GM12878 (cell line): ENCODE data around the gene MYCBPAP. TPM values are rescaled to one million over a fixed set of nuclear protein-coding genes. Genes with fewer than 3 reads are reported as not detected.

Experiments used
- ATAC-seq: fragments of 200-7000 bp; cut with Tn5 transposase; 3 replicates; pipeline ENCODE4 v1.9.1; 2020; ENCODE audit warnings: mild to moderate bottlenecking, moderate library complexity
- BruUV-seq: library from RNA; stranded (reverse); fragments of 400-500 nt; replicated peaks from 2 replicates; lab custom pipeline; 2021; lab: Mats Ljungman, UMichigan
- CTCF ChIA-PET: fragments of 300-600 bp; sonication (Branson Sonifier 250); formaldehyde crosslinking; extraction: SDS; loops from one replicate; lab custom pipeline; 2021; ENCODE audit warnings: inconsistent platforms; lab: Yijun Ruan, JAX
- POLR2A ChIA-PET: fragments of 350-600 bp; formaldehyde crosslinking; extraction: SDS; loops from one replicate; lab custom pipeline; 2021; ENCODE audit warnings: inconsistent platforms; lab: Charles Lee
- RAD21 ChIA-PET: fragments of 300-600 bp; sonication (Branson Sonifier 250); formaldehyde crosslinking; loops from one replicate; lab custom pipeline; 2023; ENCODE audit warnings: antibody characterized with exemption; ENCODE audit not compliant: unreplicated experiment; lab: Charles Lee
- SMC1A ChIA-PET: fragments of 300-600 bp; sonication (Branson Sonifier 250); formaldehyde crosslinking; loops from one replicate; lab custom pipeline; 2023; ENCODE audit not compliant: unreplicated experiment, uncharacterized antibody; lab: Charles Lee
- DNase-seq: peaks from one replicate; pipeline ENCODE4 v3.0.0-alpha.2; 2011; ENCODE audit warnings: low read depth, low spot score
- FAIRE-seq: peaks from 3 replicates; lab custom pipeline; 2011; peaks lifted over from hg19 to GRCh38; lab: Jason Lieb, UNC
- H2AFZ ChIP-seq: 2 replicates; pipeline ENCODE4 v1.6.0; 2011; ENCODE audit warnings: low read depth, low read length, control low read depth; ENCODE audit not compliant: control insufficient read depth
- H3K27ac ChIP-seq: 2 replicates; pipeline ENCODE4 v1.5.1; 2011; ENCODE audit warnings: control low read depth; ENCODE audit not compliant: control insufficient read depth, insufficient read depth
- H3K27me3 ChIP-seq, 2 experiments: replicated peaks in 1 of 2; 2 replicates each; pipeline versions ENCODE4 v1.6.0 to v1.6.1; 2011; ENCODE audit warnings: low read length in 1 of 2; ENCODE audit not compliant: control insufficient read depth in 2 of 2, insufficient read depth in 2 of 2
- H3K36me3 ChIP-seq, 2 experiments: 2 replicates each; pipeline ENCODE4 v1.5.1; 2011; ENCODE audit warnings: low read length in 1 of 2; ENCODE audit not compliant: control insufficient read depth in 2 of 2, insufficient read depth in 2 of 2
- H3K4me1 ChIP-seq: 2 replicates; pipeline ENCODE4 v1.6.1; 2011; ENCODE audit warnings: mild to moderate bottlenecking, low read length, moderate library complexity, mixed read lengths; ENCODE audit not compliant: control insufficient read depth, insufficient read depth
- H3K4me2 ChIP-seq: 2 replicates; pipeline ENCODE4 v1.6.0; 2011; ENCODE audit warnings: control low read depth; ENCODE audit not compliant: control insufficient read depth, insufficient read depth
- H3K4me3 ChIP-seq: fragments of 200-600 bp; sonication (generic); 2 replicates; pipeline ENCODE4 v1.5.1; 2016
- H3K79me2 ChIP-seq: 2 replicates; pipeline ENCODE4 v1.6.0; 2011; ENCODE audit warnings: low read length; ENCODE audit not compliant: control insufficient read depth, insufficient read depth
- H3K9ac ChIP-seq: 2 replicates; pipeline ENCODE4 v1.8.0; 2011; ENCODE audit warnings: low read length, control low read depth, mixed read lengths; ENCODE audit not compliant: control insufficient read depth, insufficient read depth
- H3K9me3 ChIP-seq: replicated peaks from 3 replicates; pipeline ENCODE4 v1.5.1; 2011; ENCODE audit warnings: mild to moderate bottlenecking, low read length; ENCODE audit not compliant: control insufficient read depth, insufficient read depth
- H4K20me1 ChIP-seq: 2 replicates; pipeline ENCODE4 v1.6.0; 2011; ENCODE audit not compliant: control insufficient read depth, insufficient read depth
- EGR1 ChIP-seq, 2 experiments: IDR thresholded peaks; 1 replicate in 1 of 2; 2 replicates in 1 of 2; pipeline ENCODE4 v1.6.1; 2011 to 2012; ENCODE audit warnings: low read depth in 2 of 2, low read length in 2 of 2, borderline replicate concordance in 1 of 2, mild to moderate bottlenecking in 1 of 2, moderate library complexity in 1 of 2
- ELK1 ChIP-seq: IDR thresholded peaks from 2 replicates; pipeline ENCODE4 v1.6.1; 2012; ENCODE audit warnings: low read depth, low read length, improper control_type of control experiment
- FOS ChIP-seq: IDR thresholded peaks from 3 replicates; pipeline ENCODE4 v1.6.1; 2011; ENCODE audit warnings: borderline replicate concordance; ENCODE audit not compliant: insufficient read length; ENCODE audit errors: extremely low read depth
- IKZF2 ChIP-seq, 2 experiments: fragments of 450-650 bp; IDR thresholded peaks; 2 replicates each; pipeline ENCODE4 v1.6.1; 2017; ENCODE audit warnings: mild to moderate bottlenecking in 2 of 2, moderate library complexity in 2 of 2
- NBN ChIP-seq: fragments of 450-650 bp; IDR thresholded peaks from 2 replicates; pipeline ENCODE4 v1.6.1; 2016
- NFYA ChIP-seq: IDR thresholded peaks from 2 replicates; pipeline ENCODE4 v1.6.1; 2011; ENCODE audit warnings: low read depth, mild to moderate bottlenecking, low read length, improper control_type of control experiment, borderline replicate concordance
- NR2F1 ChIP-seq: fragments of 450-650 bp; conservative IDR thresholded peaks from 2 replicates; pipeline ENCODE4 v1.6.1; 2017; ENCODE audit warnings: mild to moderate bottlenecking
- NRF1 ChIP-seq: conservative IDR thresholded peaks from 2 replicates; pipeline ENCODE4 v1.6.1; 2011; ENCODE audit warnings: mild to moderate bottlenecking, low read depth, low read length, improper control_type of control experiment
- POLR2A ChIP-seq: IDR thresholded peaks from 2 replicates; pipeline ENCODE4 v1.6.1; 2011; ENCODE audit warnings: low read depth, mild to moderate bottlenecking, low read length
- SMC3 ChIP-seq: IDR thresholded peaks from 2 replicates; pipeline ENCODE4 v1.6.1; 2011; ENCODE audit warnings: low read length, improper control_type of control experiment, borderline replicate concordance
- TCF12 ChIP-seq: IDR thresholded peaks from 2 replicates; pipeline ENCODE4 v1.6.1; 2011; ENCODE audit warnings: low read depth, mild to moderate bottlenecking, low read length
- TCF3 ChIP-seq: IDR thresholded peaks from 2 replicates; pipeline ENCODE4 v1.6.1; 2012; ENCODE audit warnings: low read depth, mild to moderate bottlenecking, low read length, borderline replicate concordance; ENCODE audit not compliant: insufficient read depth
- ZNF24 ChIP-seq: fragments of 450-650 bp; IDR thresholded peaks from 2 replicates; pipeline ENCODE4 v1.6.1; 2017; ENCODE audit warnings: antibody characterized with exemption, mild to moderate bottlenecking
- ZNF687 ChIP-seq: fragments of 450-650 bp; IDR thresholded peaks from 2 replicates; pipeline ENCODE4 v1.6.1; 2017; ENCODE audit warnings: mild to moderate bottlenecking, moderate library complexity
- WGBS: methylation state at CpG from one replicate; pipeline ENCODE4 v1.1.6; 2016; ENCODE audit warnings: low lambda C conversion rate; ENCODE audit not compliant: insufficient replicate concordance, insufficient coverage; ENCODE audit errors: missing lambda C conversion rate; 5-methylcytosine and 5-hydroxymethylcytosine counted together
- in situ Hi-C: fragments of 300-500 bp; cut with MboI; formaldehyde crosslinking; loops from 9 replicates; pipeline ENCODE4 v1.14.3; 2018; ENCODE audit warnings: mixed read lengths
- intact Hi-C: fragments of 100-400 bp; cut with micrococcal nuclease; formaldehyde crosslinking; loops from one replicate; pipeline ENCODE4 v1.14.2; 2022; ENCODE audit not compliant: unreplicated experiment
- polyA plus RNA-seq, 11 experiments: library from polyadenylated mRNA; depleted of rRNA in 4 of 11; unstranded in 6 of 11; stranded (reverse) in 5 of 11; fragments of >200 nt; fragmentation: Nextera tagmentation in 4 of 11; fragmentation: Illumina TruSeq in 1 of 11; extraction: Ambion mirVana in 4 of 11; extraction: Trizol in 1 of 11; gene quantifications; 1 replicate in 1 of 11; 2 replicates in 10 of 11; pipeline versions ENCODE4 v1.2.1 to v1.2.3, GENCODE V29; 2011 to 2016; ENCODE audit warnings: inconsistent platforms in 2 of 11, missing spikeins in 2 of 11, low read depth in 1 of 11
- total RNA-seq, 4 experiments: library from RNA; depleted of rRNA in 3 of 4; stranded (reverse); fragments of >200 nt in 3 of 4; fragmentation: Illumina TruSeq in 1 of 4; extraction: Trizol in 1 of 4; gene quantifications; 2 replicates each; pipeline versions ENCODE4 v1.2.1 to v1.2.3, GENCODE V29; 2013 to 2021
- TF ChIP-seq, protein P1 (sequence below): IDR thresholded peaks from 2 replicates; pipeline ENCODE4 v1.6.1; 2011; ENCODE audit warnings: borderline replicate concordance, low read depth, mild to moderate bottlenecking, moderate library complexity, low read length; ENCODE audit not compliant: insufficient read depth, poor library complexity, severe bottlenecking

Gene MYCBPAP
- total and polyA plus RNA-seq, 10 of the 15 experiments (the other 5 are each of a cell fraction or from before 2014, with no cell fraction given) = 0.23 to 2.7 (median 1.5) TPM

DNA sequence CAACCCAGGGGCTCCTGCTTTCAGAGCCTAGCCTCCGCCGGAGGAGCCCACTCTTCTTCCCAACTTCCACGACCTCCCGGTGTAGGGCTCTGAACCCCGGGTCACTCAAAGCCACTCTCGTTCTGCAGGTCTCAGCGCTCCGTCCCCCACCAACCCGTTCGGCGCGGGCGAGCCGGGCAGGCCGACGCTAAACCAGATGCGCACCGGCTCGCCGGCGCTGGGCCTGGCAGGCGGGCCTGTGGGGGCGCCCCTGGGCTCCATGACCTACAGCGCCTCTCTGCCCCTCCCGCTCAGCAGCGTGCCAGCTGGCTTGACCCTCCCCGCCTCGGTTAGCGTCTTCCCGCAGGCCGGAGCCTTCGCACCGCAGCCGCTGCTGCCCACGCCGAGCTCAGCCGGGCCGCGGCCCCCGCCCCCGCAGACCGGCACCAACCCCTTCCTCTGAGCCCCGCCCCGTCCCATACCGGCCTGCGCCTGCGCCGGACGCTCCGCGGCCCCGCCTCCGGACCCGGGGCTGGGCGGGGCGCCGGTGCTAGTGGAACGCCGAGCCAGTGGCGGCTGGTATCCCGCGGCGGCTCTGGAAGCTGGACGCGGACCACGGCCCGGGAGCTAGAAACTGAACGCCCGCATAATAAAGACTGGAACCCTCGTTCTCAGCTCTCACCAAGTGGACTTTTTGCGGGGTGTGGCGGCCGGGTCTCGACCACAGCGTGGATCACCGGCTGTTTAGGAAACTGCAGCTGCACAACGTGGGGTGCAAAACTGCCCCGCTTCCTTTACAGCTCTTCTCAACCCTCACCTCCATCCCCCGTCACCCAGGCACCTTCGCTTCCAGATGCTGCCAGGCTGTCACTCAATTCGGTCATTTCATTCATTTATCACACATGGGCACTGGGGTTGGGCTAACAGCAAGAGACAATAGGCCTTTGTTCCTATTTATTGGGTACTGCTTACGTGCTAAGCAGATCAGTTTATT is 33.8 kb downstream of the MYCBPAP start:
- in situ Hi-C loops (loop anchor here (5.0 to 10.0 kb wide), 4 partner anchors 50 to 413 kb away; no protein-coding TSS in a partner anchor), intact Hi-C loops (loop anchor here (1.0 to 10.0 kb wide), 2 partner anchors 60 to 413 kb away; no protein-coding TSS in a partner anchor)
- DNase-seq (no peak), FAIRE-seq (peak; percentile 93), ATAC-seq (peak; percentile 92)
- peak overlapping the region; percentile 91 for H3K4me2 ChIP-seq
- RAD21 ChIA-PET = interaction anchor here (0.5 to 2.2 kb wide), 7 partner anchors 27 to 186 kb away, joined by 3 to 13 read pairs (median 3); no protein-coding TSS in a partner anchor
- H3K4me3 ChIP-seq = peak overlapping the region; percentile 55
- no TSS peak for BruUV-seq
- H3K79me2 ChIP-seq = no peaks in the 10 kb centered on the region
- peaks cover 10% of the 10 kb centered on the region for H3K4me1 ChIP-seq
- no peaks in the 10 kb centered on the region for H4K20me1 ChIP-seq
- no peaks in the 10 kb centered on the region for H3K27me3 ChIP-seq
- no peaks in the 10 kb centered on the region for H3K9me3 ChIP-seq
- 4% methylated on average over 52 of the region's 82 CpGs for WGBS
- H3K36me3 ChIP-seq = no peaks in the 10 kb centered on the region
- SMC1A ChIA-PET = interaction anchor here (0.7 to 1.8 kb wide), 6 partner anchors 10 to 180 kb away, joined by 3 to 8 read pairs (median 3); no protein-coding TSS in a partner anchor
- CTCF ChIA-PET = interaction anchor here (0.7 to 3.2 kb wide), 8 partner anchors 9 to 342 kb away, joined by 3 to 12 read pairs (median 4); no protein-coding TSS in a partner anchor
- peak overlapping the region; percentile 56 for H3K9ac ChIP-seq
- POLR2A ChIA-PET = interaction anchor here (0.6 to 1.4 kb wide), 7 partner anchors 8 to 396 kb away, joined by 3 to 4 read pairs (median 3); partner anchors contain the start of gene LRRC59
- peak overlapping the region; percentile 93 for H2AFZ ChIP-seq
- H3K27ac ChIP-seq = no peak overlapping the region
- TF ChIP-seq NRF1 (peak; percentile 80), POLR2A (peak; percentile 61), ELK1 (no peak), SMC3 (no peak), ZNF24 (0 out of 2 replicates have a peak, but pooled peaks have one; percentile 27), FOS (no peak), ZNF687 (peak; percentile 74), TCF12 (peak; percentile 42; the same call in 1 of the 2 replicates), EGR1 (IDR thresholded peaks at IDR 0.05; ENCODE audit: borderline replicate concordance in 1 of 2, low read depth in 2 of 2, low read length in 2 of 2) (peak; percentile 59 to 100), IKZF2 (IDR thresholded peaks at IDR 0.05) (peak in 1 of 2 experiments; percentile 18; a peak in 1 of 4 replicates), NR2F1 (peak; percentile 88), TCF3 (peak; percentile 49; the same call in 1 of the 2 replicates), NBN (0 out of 2 replicates have a peak, but pooled peaks have one; percentile 25), NFYA (no peak)
- TF ChIP-seq, protein P1, sequence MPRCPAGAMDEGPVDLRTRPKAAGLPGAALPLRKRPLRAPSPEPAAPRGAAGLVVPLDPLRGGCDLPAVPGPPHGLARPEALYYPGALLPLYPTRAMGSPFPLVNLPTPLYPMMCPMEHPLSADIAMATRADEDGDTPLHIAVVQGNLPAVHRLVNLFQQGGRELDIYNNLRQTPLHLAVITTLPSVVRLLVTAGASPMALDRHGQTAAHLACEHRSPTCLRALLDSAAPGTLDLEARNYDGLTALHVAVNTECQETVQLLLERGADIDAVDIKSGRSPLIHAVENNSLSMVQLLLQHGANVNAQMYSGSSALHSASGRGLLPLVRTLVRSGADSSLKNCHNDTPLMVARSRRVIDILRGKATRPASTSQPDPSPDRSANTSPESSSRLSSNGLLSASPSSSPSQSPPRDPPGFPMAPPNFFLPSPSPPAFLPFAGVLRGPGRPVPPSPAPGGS = no peak
